Endothelial cell of umbilical vein (primary cell): ENCODE measurements around the gene OLA1. TPM values are rescaled to one million over a fixed set of nuclear protein-coding genes. Genes with fewer than 3 reads are reported as not detected.

Experiments
- BruUV-seq: library from RNA; stranded (reverse); fragments of 400-500 nt; replicated peaks from 2 replicates; lab custom pipeline; 2021; lab: Mats Ljungman, UMichigan
- CTCF ChIA-PET: fragments of 300-600, 350-600 bp; sonication (Branson Sonifier 250); formaldehyde crosslinking; loops from one replicate; lab custom pipeline; 2021; ENCODE audit warnings: antibody characterized with exemption, inconsistent platforms; lab: Charles Lee
- POLR2A ChIA-PET: fragments of 300-600, 350-600 bp; sonication (Branson Sonifier 250); formaldehyde crosslinking; loops from one replicate; lab custom pipeline; 2021; ENCODE audit warnings: antibody characterized with exemption, inconsistent platforms; lab: Charles Lee
- DNase-seq: peaks from one replicate; pipeline ENCODE4 v3.0.0-alpha.2; 2011; ENCODE audit warnings: low read depth, low spot score
- FAIRE-seq: peaks from 2 replicates; lab custom pipeline; 2011; peaks lifted over from hg19 to GRCh38; lab: Jason Lieb, UNC
- H2AFZ ChIP-seq: 2 replicates; pipeline ENCODE4 v1.6.0; 2012; ENCODE audit warnings: low read depth, low read length, control low read depth, inconsistent platforms
- H3K27ac ChIP-seq: 2 replicates; pipeline ENCODE4 v1.5.1; 2011; ENCODE audit warnings: low read depth, mild to moderate bottlenecking, control low read depth, low read length, moderate library complexity; ENCODE audit not compliant: insufficient read depth
- H3K27me3 ChIP-seq, 2 experiments: 2 replicates each; pipeline versions ENCODE4 v1.6.0 to v1.6.1; 2011; ENCODE audit warnings: low read length in 2 of 2, mixed read lengths in 1 of 2; ENCODE audit not compliant: control insufficient read depth in 2 of 2, insufficient read depth in 2 of 2
- H3K36me3 ChIP-seq, 2 experiments: 2 replicates in 1 of 2; 3 replicates in 1 of 2; pipeline ENCODE4 v1.5.1; 2011; ENCODE audit warnings: low read length in 2 of 2, mild to moderate bottlenecking in 1 of 2, moderate library complexity in 1 of 2; ENCODE audit not compliant: control insufficient read depth in 2 of 2, insufficient read depth in 2 of 2; ENCODE audit errors: extremely low read depth in 1 of 2
- H3K4me1 ChIP-seq: 3 replicates; pipeline ENCODE4 v1.5.1; 2011; ENCODE audit warnings: mild to moderate bottlenecking, low read length; ENCODE audit not compliant: control insufficient read depth, insufficient read depth; ENCODE audit errors: extremely low read depth
- H3K4me2 ChIP-seq: 2 replicates; pipeline ENCODE4 v1.6.1; 2011; ENCODE audit warnings: low read length, control low read depth, mixed read lengths; ENCODE audit not compliant: insufficient read depth
- H3K4me3 ChIP-seq, 3 experiments: fragments of 200-600 bp in 1 of 3; sonication (generic), shearing (Covaris generic) in 1 of 3; replicated peaks in 1 of 3; 2 replicates each; pipeline ENCODE4 v1.5.1; 2011 to 2016; ENCODE audit warnings: control low read depth in 3 of 3, low read length in 3 of 3, mild to moderate bottlenecking in 2 of 3, inconsistent platforms in 1 of 3, low read depth in 1 of 3, moderate library complexity in 1 of 3; ENCODE audit not compliant: insufficient read depth in 1 of 3
- H3K79me2 ChIP-seq: 2 replicates; pipeline ENCODE4 v1.6.0; 2012; ENCODE audit warnings: low read length, inconsistent platforms; ENCODE audit not compliant: control insufficient read depth, insufficient read depth
- H3K9ac ChIP-seq: replicated peaks from 2 replicates; pipeline ENCODE3; 2011; ENCODE audit warnings: low read length, control low read depth; ENCODE audit not compliant: insufficient read depth; ENCODE audit errors: extremely low read depth
- H3K9me1 ChIP-seq: replicated peaks from 3 replicates; pipeline ENCODE4 v1.6.0; 2011; ENCODE audit warnings: mild to moderate bottlenecking, low read length; ENCODE audit not compliant: control insufficient read depth, insufficient read depth; ENCODE audit errors: extremely low read depth
- H3K9me3 ChIP-seq: replicated peaks from 2 replicates; pipeline ENCODE4 v1.5.1; 2012; ENCODE audit warnings: low read length, inconsistent platforms; ENCODE audit not compliant: control insufficient read depth, insufficient read depth
- H4K20me1 ChIP-seq: replicated peaks from 2 replicates; pipeline ENCODE3; 2011; ENCODE audit warnings: mild to moderate bottlenecking, low read length; ENCODE audit not compliant: control insufficient read depth, insufficient read depth; ENCODE audit errors: extremely low read depth
- EZH2 ChIP-seq: IDR thresholded peaks from 2 replicates; pipeline ENCODE4 v1.6.1; 2012; ENCODE audit warnings: borderline replicate concordance, low read depth, mild to moderate bottlenecking, moderate library complexity, low read length, inconsistent platforms; ENCODE audit not compliant: severe bottlenecking
- FOS ChIP-seq: IDR thresholded peaks from 2 replicates; pipeline ENCODE4 v1.6.1; 2011; ENCODE audit warnings: mild to moderate bottlenecking, low read length, moderate library complexity, borderline replicate concordance; ENCODE audit not compliant: insufficient read depth
- GATA2 ChIP-seq: IDR thresholded peaks from 2 replicates; pipeline ENCODE4 v1.7.0; 2011; ENCODE audit warnings: low read depth, mild to moderate bottlenecking, moderate library complexity, mixed read lengths, low read length; ENCODE audit not compliant: insufficient read length, insufficient read depth
- JUN ChIP-seq: IDR thresholded peaks from 2 replicates; pipeline ENCODE4 v1.6.1; 2011; ENCODE audit warnings: borderline replicate concordance, low read depth; ENCODE audit not compliant: insufficient read length, insufficient read depth
- MYC ChIP-seq: IDR thresholded peaks from one replicate; pipeline ENCODE4 v1.6.1; 2011; ENCODE audit warnings: mild to moderate bottlenecking, low read depth, low read length
- POLR2A ChIP-seq: IDR thresholded peaks from 2 replicates; pipeline ENCODE4 v1.6.1; 2012; ENCODE audit warnings: low read depth, mild to moderate bottlenecking, control low read depth, low read length
- POLR2AphosphoS5 ChIP-seq: IDR thresholded peaks from 2 replicates; pipeline ENCODE4 v1.6.1; 2012; ENCODE audit warnings: low read depth, mild to moderate bottlenecking, control low read depth, low read length, moderate library complexity; ENCODE audit not compliant: insufficient read depth
- dilution Hi-C: fragments of 300-500 bp; cut with MboI; formaldehyde crosslinking; loops from one replicate; pipeline ENCODE4 v1.15.0; 2019; ENCODE audit warnings: low sequenced_read_pairs; ENCODE audit not compliant: extremely low pct_ligation_motif_present
- intact Hi-C: fragments of 100-400 bp; cut with micrococcal nuclease; formaldehyde crosslinking; loops from one replicate; pipeline ENCODE4 v1.10.0; 2022
- polyA plus RNA-seq, 4 experiments: library from polyadenylated mRNA; depleted of rRNA in 3 of 4; stranded (reverse) in 3 of 4; unstranded in 1 of 4; fragments of >200 nt; gene quantifications; 2 replicates each; pipeline versions ENCODE4 v1.2.1 to v1.2.3, GENCODE V29; 2011 to 2012; ENCODE audit warnings: missing spikeins in 1 of 4
- total RNA-seq: library from RNA; stranded (reverse); gene quantifications from 2 replicates; pipeline ENCODE4 v1.2.3, GENCODE V29; 2021
- TF ChIP-seq, protein P1 (sequence below): IDR thresholded peaks from 2 replicates; pipeline ENCODE4 v1.6.1; 2011; ENCODE audit not compliant: insufficient read depth, insufficient read length
- TF ChIP-seq, protein P2 (sequence below), 2 donors: IDR thresholded peaks; 1 replicate in 1 of 2; 2 replicates in 1 of 2; pipeline ENCODE4 v1.5.1; 2011; ENCODE audit warnings: low read length in 2 of 2, mild to moderate bottlenecking in 2 of 2, moderate library complexity in 2 of 2, control low read depth in 1 of 2, inconsistent platforms in 1 of 2, low read depth in 1 of 2; ENCODE audit not compliant: insufficient read depth in 1 of 2; ENCODE audit errors: extremely low read depth in 1 of 2

The OLA1 gene
- total and polyA plus RNA-seq, 2 donors (not counting 3 experiments of a cell fraction or from before 2014, with no cell fraction given) = 30.6 to 93.9 TPM

DNA sequence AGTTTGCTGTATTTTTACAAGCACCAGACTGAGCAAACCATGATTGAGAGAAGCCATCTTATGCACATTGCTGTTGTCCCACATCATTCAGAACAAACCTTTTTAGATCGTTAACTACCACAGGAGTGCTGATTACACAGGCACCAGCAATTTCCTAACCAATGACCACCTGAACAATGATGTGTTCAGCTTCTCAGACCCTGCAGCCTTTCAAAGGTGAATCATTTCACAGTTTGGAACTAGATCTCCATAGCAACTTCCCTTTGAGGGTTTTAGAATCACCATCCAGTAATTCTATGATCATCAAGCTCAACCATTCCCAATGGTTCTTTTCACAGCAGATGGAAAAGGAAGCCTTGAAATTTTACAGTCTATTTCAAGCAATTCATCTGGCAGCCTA, 71.4 kb downstream of the OLA1 start:
- DNase-seq (no peak), FAIRE-seq (no peak)
- Histone ChIP-seq H3K9me1 (no peaks in the 10 kb centered on the region), H3K4me1 (no peaks in the 10 kb centered on the region), H3K4me2 (no peak overlapping the region), H3K36me3 (peaks cover 0 to 3% of the 10 kb centered on the region in 2 experiments), H3K79me2 (peaks cover 44% of the 10 kb centered on the region), H4K20me1 (no peaks in the 10 kb centered on the region), H3K9me3 (no peaks in the 10 kb centered on the region), H3K27ac (no peak overlapping the region), H3K4me3 (no peak overlapping the region), H3K9ac (no peak overlapping the region), H2AFZ (no peak overlapping the region), H3K27me3 (no peaks in the 10 kb centered on the region)
- TF ChIP-seq EZH2 = no peak
- TF ChIP-seq, protein P1, sequence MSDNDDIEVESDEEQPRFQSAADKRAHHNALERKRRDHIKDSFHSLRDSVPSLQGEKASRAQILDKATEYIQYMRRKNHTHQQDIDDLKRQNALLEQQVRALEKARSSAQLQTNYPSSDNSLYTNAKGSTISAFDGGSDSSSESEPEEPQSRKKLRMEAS = no peak
- TF ChIP-seq MYC = no peak
- TF ChIP-seq FOS = no peak
- no peak for TF ChIP-seq JUN
- CTCF ChIA-PET = interaction anchor here (0.7 to 2.0 kb wide), 5 partner anchors 14 to 39 kb away, joined by 3 to 7 read pairs (median 4); no protein-coding TSS in a partner anchor
- intact Hi-C loops = no loop called here
- no TSS peak for BruUV-seq
- POLR2A ChIA-PET = no interaction called here
- dilution Hi-C loops = no loop called here

DNA sequence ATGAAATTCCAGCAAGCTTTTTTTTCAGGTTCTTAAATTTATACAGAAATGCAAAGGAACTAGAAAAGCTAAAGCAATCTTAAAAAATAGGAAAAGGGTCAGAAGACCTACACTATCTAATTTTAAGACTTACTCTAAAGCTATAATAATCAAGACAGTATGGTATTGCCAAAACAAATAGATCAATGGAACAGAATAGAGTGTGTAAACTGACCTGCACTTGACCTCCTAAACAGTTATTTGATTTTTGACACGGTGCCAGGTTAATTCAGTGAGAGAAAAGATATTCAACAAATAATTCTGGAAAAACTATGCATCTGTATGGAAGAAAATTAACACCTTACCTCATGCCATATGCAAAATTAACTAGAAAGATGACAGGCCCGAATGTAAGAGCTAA, 73.6 kb downstream of the OLA1 start:
- ChIA-PET CTCF (interaction anchor here (1.2 kb wide), 1 partner anchor 170 kb away, joined by 3 read pairs; no protein-coding TSS in a partner anchor), POLR2A (interaction anchor here (0.6 kb wide), 1 partner anchor 314 kb away, joined by 4 read pairs; no protein-coding TSS in a partner anchor)
- intact Hi-C loops = no loop called here
- DNase-seq (peak; percentile 9), FAIRE-seq (no peak)
- Histone ChIP-seq H3K9ac (no peak overlapping the region), H3K9me3 (no peaks in the 10 kb centered on the region), H2AFZ (no peak overlapping the region), H3K79me2 (peaks cover 41% of the 10 kb centered on the region), H3K4me2 (no peak overlapping the region), H3K4me1 (no peaks in the 10 kb centered on the region), H3K27ac (no peak overlapping the region), H3K36me3 (peaks cover 0 to 3% of the 10 kb centered on the region in 2 experiments), H3K4me3 (no peak overlapping the region), H4K20me1 (no peaks in the 10 kb centered on the region), H3K27me3 (no peaks in the 10 kb centered on the region), H3K9me1 (no peaks in the 10 kb centered on the region)
- dilution Hi-C loops = no loop called here
- TF ChIP-seq MYC (no peak), GATA2 (no peak), POLR2A (no peak), FOS (no peak), EZH2 (no peak), JUN (no peak), POLR2AphosphoS5 (no peak)
- TF ChIP-seq, protein P1 = no peak
- TF ChIP-seq, protein P2, sequence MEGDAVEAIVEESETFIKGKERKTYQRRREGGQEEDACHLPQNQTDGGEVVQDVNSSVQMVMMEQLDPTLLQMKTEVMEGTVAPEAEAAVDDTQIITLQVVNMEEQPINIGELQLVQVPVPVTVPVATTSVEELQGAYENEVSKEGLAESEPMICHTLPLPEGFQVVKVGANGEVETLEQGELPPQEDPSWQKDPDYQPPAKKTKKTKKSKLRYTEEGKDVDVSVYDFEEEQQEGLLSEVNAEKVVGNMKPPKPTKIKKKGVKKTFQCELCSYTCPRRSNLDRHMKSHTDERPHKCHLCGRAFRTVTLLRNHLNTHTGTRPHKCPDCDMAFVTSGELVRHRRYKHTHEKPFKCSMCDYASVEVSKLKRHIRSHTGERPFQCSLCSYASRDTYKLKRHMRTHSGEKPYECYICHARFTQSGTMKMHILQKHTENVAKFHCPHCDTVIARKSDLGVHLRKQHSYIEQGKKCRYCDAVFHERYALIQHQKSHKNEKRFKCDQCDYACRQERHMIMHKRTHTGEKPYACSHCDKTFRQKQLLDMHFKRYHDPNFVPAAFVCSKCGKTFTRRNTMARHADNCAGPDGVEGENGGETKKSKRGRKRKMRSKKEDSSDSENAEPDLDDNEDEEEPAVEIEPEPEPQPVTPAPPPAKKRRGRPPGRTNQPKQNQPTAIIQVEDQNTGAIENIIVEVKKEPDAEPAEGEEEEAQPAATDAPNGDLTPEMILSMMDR (IDR thresholded peaks at IDR 0.05; ENCODE audit: extremely low read depth in 1 of 2, insufficient read depth in 1 of 2, low read depth in 1 of 2, low read length in 2 of 2) = no peak
- no TSS peak for BruUV-seq
